GM21825 (cell line): Measurements from ENCODE around the gene RAD18.

ENCODE experiments used
- ATAC-seq: cut with Tn5 transposase; IDR thresholded peaks from one replicate; pipeline ENCODE4 v1.9.1; 2021; ENCODE audit warnings: mild to moderate bottlenecking, moderate library complexity; ENCODE audit not compliant: unreplicated experiment

Gene RAD18

DNA sequence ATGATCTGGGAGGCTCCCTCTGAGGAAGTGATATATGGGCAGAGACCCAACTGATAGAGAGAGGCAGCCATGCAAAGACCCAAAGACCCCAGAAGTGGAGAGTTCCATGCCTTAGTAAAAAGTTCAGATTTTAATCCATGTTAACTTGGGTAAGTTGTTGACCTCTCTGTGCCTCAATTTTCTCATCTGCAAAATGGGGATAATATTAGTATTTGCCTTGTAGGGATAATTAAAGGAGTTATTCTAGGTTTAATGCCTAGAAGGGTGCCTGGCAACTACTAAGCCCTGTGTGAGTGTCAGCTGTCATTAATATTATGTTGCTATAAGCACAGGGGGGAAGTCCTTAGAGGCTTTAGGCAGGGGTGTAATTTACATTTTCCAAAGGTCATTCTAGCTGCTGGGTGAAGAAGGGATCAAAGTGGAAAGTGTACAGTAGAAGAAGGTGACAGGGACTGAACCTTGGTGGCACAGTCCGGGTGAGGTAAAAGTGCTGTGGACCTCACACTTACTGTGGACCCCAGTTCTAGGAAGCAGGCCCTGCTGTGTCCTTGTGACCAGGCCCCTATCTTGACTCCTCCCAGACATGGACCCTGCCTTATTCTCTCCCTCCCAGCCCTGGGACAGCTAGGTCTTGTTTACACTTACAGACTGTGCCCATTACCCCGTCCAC is 3.0 kb upstream of the RAD18 start:
- no peak for ATAC-seq

DNA sequence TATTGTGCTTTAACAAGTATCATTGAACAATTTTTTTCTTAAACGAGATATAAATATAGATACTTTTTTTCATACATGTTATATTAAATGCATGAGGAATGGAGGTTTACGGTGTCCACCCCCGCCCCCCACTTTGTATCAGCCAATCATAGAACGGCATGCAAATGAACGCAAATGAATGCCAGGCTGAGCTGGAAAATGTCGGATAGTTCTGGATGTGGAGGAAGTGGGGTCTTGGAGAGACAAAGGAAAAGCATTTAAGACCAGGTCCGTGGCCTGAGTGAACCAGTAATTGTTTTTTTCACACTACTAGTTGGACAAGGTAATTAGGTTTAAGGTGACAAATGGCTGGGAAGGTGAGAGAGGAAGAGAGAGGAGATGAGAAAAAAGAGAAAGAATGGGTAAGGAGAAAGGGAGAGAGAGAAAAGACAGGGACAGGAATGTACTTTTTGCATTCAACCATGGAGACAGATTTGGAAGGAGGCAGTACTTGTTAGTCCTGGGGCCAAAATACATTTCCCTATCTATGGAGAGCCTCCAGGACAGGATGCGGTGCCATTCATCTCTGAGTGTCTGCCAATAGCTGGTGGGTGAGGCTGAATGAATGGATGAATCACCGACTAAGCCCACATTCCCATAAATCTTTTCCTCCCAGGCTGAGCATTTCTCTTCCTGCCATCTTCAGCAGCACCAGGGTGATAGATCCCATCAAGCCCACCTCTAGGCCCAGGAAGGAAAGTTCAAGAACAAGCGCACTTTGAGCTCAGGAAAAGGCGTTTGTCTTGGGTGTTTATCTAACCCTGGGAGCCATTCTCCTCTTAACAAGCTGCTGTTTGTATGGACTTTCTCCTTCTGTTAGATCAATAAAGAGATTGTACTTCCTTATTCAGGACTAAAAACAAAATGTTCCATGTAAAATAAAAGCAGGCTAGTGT is 1.4 kb upstream of the RAD18 start:
- no peak for ATAC-seq

DNA sequence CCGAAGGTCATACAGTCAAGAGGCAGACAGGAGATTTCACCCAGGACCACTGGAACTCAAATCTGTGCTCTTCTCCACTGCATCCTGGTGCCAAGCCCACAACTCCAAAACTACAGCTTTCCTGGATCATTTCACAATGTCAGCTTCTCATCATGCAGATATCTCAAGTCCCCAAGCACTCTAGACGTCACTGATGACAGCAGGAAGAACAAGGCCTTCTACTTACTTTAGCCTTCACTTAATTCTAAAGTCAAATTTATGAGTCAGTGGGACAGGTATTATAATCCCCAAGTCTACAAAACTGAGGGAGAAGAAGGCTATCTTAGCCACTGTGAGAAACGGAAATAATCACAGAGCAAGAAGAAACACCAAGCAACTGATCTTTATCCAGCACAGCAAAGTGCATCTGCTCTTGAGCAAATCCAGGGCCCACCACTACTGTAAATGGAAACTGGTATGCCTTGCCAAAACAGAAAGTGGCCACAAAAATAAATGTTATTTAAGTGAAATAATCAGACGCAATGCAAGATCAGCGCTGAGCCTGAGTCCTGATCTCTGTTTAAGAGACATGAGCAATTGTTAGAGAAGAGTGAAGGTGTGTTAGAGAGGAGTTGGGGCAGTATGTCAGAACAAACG is 928 bp downstream of the RAD18 start:
- peak; percentile 3 for ATAC-seq

DNA sequence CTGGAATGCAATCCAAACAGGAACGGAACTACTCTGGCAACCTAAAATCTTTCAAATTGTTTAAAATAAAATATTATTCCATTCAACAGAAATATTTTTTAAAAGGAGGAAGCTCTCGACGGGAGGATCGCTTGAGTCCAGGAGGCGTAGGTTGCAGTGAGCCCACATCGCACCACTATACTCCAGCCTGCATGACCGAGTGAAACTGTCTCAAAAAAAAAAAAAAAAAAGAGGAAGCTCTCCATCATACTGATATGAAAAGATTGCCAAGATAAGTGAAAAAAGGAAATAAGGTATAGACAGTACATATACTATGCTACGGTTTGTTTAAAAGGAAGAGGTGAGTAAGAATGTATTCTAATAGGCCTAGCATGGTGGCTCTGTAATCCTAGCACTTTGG is 3.6 kb downstream of the RAD18 start:
- ATAC-seq = no peak

DNA sequence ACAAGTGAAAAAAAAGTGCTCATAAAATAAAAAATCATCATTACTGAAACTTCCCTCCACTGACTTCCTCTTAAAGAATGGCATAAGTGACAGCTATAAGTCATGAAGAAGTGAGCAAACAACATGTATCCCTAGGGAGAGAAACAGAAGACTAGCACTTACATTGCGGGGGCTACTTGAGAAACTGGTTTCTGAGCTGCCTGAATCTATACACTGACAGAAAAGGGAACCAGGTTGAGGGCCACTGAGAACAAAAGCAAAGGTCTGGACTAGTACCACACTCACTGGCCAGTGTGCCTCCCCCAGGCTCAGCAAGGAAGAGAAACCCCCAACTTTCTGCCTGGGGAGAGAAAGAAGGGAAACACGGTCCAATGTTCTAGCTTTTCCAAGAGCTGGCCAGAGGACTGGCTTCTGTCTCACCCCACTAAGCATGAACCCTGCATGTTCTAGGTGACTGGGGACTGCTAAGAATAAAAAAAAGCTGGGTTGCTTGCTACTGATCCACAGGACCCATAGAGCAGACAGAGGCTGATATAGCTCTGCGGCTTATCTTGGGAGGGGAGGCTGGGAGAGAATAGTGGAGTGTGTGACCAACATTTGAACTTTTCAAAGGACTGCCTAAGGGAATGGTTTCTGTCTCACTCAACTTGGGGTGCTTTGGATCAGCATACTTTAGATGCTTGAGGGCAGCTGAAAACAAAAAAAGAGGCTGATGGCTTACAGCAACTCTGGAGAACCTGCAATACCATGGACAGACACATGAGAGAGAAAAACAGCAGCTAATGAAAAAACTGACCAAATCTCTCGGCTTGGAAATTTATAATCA is 8.1 kb downstream of the RAD18 start:
- ATAC-seq = peak; percentile 91

DNA sequence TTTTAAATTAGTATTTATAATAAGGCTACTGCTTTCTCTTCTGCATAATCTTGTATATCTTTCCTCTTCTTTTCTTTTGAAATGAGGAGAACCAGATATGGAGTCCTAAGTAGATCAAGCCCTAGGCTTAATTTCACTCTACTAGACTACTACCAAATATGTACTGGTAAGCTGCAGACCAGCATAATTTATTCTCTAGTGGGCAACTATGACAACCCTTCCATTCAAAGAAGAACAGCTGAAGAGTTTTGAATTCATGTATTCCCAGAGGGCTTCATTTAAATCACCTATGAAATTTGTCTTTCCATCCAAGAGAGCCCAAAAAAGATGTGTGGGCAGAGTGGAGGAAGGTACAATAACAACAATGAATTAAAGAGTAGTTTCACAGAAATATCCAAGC is 10.0 kb downstream of the RAD18 start:
- ATAC-seq = no peak

DNA sequence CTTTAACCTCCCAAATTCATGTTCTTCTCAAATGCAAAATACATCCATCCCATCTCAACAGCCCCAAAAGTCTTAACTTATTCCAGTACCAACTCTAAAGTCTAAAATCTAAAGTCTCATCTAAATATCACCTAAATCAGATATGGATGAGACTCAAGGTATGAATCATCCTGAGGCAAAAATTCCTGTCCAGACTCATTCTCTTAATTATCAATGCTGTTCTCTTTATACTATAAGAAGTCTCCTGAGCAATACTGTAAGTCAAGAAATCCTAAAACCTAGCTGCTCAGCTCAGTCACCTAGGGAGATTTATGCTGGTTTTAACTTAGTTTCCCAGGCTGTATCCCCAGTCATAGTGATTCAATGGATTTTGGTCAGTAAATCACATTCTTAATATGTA is 11.1 kb downstream of the RAD18 start:
- ATAC-seq = no peak

DNA sequence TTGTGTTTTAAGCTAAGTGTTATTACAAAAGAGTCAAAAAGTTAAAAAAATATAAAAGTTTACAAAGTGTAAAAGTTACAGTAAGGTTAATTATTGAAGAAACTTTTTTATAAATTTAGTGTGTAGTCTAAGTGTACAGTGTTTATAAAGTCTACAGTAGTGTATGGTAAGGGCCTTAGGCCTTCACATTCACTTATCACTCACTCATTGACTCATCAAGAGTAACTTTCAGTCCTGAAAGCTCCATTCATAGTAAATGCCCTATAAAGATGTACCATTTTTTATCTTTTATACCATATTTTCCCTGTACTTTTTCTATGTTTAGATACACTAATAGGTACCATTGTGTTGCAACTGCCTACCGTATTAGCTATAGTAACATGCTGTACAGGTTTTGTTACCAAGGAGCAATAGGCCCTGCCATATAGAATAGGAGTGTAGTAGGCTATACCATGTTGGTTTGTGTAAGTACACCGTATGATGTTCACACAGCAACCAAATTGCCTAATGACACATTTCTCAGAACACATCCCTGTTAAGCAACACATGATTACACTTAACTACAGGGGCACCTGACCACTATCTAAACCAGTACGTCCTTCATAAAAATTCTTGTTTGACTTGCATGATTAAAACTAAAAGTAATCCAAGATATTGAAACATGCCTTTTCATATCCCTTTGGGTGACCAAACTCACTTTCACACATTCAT is 17.2 kb downstream of the RAD18 start:
- ATAC-seq = no peak

DNA sequence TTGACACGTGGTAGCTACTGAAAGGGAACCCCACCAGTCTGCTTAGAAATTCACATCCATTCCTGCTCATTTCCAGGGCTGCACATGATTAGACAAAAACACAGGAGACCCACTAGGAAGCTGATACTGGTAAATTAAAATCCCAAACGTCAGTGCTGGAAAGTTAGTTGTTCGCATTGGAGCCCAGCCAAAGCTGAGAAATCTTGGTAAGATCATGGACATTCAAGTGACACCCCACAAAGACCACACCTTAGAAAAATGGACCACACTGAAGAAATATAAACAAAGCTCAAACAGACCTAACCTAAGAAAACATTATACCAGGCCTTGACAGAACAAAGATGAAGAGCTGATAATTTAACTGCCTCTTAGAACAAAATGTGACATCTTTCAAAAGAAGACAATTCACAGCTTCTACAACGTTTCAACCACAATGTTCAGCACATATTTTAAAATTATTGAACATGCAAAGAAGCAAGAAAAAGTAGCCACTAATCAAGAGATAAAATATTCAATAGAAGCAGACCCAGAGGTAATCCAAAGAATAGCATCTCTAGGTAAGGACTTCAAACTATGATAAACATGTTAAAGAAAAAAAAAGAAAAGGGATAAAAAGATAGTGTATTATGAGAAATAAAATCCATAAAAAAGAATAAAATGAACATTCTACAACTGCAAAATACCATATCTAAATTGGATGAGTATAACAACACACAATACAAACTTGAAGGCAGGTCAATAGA is 20.4 kb downstream of the RAD18 start:
- no peak for ATAC-seq

DNA sequence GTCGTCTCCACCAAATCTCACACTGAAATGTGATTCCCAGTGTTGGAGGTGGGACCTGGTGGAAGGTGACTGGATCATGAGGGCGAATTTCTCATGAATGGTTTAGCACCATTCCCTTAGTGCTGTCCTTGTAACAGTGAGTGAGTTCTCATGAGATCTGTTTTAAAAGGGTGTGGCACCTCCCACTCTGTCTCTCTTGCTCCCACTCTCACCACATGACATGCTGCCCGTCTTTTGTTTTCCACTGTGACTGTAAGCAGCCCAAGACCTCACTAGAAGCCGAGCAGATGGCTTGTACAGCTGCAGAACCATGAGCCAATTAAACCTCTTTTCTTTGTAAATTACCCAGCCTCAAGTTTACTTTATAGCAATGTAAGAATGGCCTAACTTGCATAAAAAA is 21.2 kb downstream of the RAD18 start:
- ATAC-seq = no peak

DNA sequence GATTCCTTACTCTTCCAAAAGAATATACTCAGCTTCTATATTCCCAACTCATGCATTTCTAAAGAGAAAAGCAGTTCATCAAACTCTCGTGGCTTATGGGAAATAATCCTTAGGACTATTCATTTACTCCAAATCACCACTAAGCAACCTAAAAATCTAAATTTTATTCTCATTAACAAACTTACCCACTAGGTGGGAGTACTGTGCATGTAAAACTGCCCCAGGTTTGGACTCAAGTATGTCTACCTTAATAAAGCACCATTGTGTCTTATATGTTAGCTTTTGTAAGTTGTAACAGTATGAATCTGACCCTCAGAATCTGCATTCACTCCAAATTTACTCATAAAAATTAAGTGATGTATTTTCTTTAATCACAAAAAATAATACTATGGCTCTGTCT is 25.3 kb downstream of the RAD18 start:
- ATAC-seq = no peak

DNA sequence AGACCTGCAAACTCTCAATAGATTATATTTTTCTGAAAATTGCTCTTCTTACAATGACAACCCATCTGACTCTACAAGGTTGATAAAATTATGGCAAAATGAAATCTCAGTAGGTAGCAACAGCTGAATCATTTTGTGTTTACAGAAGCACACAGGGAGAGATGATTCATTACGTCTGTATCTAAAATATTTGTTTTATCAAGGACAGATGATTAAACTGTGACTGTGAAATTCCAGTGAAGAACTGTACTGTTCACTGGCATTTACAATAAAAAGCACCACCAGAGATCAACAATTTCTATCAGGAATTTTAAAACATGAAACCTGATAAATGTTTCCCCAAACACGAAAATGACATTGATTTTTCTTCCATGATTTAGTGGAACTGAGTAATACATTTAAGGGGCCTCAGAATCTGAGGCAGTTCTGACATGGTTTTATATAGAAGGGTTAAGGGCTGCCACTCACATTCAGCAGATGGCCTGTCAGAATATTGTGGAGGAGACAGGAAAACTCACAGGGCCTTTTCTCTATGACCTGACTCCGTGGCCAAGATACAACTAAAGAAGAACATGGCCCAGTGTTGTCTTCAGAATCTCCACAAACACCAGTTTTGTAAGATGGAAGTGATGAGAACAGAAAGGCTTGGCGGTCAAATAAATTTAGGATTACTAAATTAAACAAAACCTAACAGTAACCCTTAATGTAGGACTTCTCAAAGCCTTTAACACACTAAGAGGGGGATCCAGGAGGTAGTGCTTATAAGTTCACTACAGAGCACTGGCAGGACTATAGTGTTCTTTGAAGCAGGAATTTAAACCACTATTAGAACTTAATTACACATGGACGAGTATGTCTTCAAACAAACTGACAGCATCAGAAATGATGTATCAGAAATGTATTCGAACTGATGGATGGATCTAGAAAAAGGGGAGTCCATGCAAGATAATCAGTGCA is 25.9 kb downstream of the RAD18 start:
- no peak for ATAC-seq

DNA sequence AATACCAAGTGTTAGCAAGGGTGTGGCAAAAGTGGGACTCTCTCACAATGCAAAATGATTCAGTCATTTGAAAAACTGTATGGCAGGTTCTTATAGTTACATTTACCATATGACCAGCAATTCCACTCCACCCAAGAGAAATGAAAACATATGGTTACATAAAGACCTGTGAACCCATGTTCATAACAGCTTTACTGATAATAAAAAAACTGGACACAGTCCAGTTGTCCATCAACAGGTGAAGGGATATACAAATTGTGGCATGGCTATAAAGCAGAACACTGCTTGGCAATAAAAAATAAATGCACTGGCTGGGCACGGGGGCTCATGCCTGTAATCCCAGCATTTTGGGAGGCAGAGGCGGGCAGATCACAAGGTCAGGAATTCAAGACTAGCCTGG is 30.8 kb downstream of the RAD18 start:
- no peak for ATAC-seq

DNA sequence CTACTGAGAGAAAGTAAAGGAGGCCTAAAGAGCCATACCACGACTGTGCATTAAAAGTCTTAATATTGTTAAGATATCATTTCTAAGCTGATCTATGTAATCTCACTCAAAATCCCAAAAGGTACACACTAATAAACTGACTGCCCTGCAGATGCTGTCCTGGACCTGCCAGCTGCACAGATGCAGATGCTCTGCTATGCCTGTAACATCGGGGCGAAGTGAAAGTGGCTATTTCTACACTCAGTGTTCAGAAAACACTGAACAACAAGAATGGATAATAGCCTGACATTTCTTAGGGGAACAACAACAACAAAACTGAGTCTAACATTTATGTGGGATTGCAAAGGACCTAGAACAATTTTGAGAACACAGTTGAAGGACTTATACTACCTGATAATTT is 31.9 kb downstream of the RAD18 start:
- ATAC-seq = no peak

DNA sequence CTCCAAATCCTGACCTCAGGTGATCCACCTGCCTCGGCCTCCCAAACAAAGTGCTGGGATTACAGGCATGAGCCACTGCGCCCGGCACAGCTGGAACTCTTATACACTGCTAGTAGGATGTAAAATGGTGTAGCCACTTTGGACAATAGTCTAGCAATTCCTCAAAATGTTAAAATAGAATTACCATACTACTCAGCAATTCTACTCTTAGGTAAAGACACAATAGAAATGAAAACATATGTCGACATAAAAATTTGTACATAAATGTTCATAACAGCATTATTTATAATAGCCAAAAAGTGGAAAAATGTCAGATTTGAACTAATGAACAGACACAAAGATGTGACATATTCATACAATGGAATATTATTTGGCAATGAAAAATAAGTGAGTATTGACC is 33.4 kb downstream of the RAD18 start:
- no peak for ATAC-seq

DNA sequence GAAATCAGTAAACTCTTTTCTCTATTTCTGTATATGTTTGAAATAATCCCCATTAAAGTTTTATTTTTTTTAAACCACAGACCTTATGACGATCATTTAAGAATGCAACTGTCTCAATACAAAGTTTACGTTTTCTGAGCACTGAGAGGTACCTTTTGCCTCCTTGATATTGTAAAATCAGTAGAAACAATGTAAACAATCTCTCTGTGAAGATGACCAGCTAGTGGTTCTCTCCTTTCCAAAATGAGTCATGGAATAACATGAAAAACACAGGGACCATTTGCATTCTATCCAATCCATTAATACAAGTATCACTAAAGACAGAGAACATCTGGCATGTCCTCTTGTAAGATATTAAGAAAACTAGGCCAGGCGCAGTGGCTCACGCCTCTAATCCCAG is 48.8 kb downstream of the RAD18 start:
- no peak for ATAC-seq

DNA sequence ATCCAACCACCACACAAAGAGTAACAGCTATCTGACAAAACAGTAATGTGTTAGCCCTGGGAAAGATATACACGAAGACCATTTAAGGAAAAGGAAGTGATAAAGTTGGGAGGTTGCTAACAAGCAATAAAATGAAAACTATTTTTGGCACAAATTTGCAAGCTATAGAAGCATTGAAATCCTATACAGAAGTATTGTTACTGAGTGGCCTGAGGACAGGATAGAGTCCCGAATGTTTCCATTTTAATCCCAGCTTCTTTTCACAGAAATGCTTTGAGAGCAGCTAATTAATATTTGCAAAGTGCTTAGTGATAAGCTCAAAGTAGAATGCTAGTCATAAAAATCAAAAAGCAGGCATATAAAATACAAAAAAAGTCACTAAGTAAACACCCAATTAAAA is 51.5 kb downstream of the RAD18 start:
- no peak for ATAC-seq

DNA sequence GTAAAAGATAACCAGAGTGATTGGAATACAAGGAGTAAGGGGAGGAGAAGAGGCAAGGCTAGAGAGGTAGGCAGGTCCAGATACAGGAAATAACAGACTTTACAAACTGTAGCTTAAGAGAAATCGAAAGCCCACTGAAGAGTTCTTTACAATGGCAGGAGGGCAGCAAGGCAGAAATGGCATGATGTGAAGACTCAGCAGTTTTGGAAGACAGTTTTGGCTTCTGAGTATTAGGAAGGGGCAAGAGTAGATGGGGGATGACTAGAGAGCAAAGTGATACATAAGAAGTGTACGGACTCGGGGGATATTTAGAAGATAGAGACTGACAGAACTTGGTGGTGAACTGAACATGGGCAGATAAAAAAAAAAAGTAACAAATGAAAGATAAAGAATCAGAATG is 54.1 kb downstream of the RAD18 start:
- no peak for ATAC-seq

DNA sequence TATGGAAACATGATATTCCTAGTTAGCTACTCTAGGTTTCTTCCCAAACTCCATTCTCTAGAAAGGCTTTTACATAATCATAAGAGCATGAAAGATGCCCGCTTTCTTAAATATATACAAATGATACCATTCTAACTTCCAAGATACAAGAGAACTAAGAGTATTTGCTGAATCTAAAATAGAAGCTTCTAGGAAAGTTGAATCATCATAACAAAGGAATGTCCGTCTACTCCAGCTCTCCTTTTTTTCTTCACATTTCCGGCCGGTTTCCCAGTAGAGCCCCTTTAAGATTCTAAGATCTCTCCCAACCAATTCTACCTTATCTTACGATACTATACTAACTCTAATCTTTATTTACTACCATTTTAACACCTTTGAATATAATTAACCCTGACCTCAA is 60.1 kb downstream of the RAD18 start:
- no peak for ATAC-seq
